IPS-18c (cell line): ENCODE data around the gene STX3.
"Not testable (repeated sequence)": the region's sequence is repeated elsewhere in the genome, so short reads cannot be mapped to it uniquely, and the experiment has no call there.

ENCODE experiments used
- H3K4me3 ChIP-seq: 2 replicates; pipeline ENCODE4 v1.7.0; 2013; ENCODE audit warnings: low read depth, mild to moderate bottlenecking, low read length, moderate library complexity; ENCODE audit not compliant: insufficient read depth
- H3K9me3 ChIP-seq: one replicate; pipeline ENCODE4 v1.6.1; 2013; ENCODE audit warnings: mild to moderate bottlenecking, low read length, moderate library complexity; ENCODE audit not compliant: control insufficient read depth, insufficient read depth

STX3 gene

GRCh38 chr11:59776210-59777066 is 21.3 kb downstream of the STX3 start:
- no peak overlapping the region for H3K4me3 ChIP-seq
- H3K9me3 ChIP-seq = no peaks in the 10 kb centered on the region

DNA sequence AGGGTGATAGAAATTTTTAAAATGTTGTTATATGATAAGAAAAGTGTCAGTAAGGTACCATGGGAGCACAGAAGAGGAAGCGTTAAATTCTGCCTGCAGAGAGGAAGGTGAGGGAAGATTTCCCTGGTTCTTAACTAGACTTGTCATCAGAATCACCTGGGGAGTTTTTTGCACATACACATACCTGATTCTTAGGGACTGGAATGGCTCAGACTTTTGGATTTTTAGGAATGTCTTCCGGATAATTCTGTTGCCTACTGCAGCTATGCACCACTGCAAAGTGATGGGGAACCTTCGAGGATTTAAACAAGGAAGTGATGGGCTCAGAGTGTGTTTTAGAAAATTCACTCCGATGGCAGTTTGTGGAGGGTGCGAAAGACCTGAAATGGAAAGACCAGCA is 21.9 kb downstream of the STX3 start:
- H3K4me3 ChIP-seq = no peak overlapping the region
- H3K9me3 ChIP-seq = no peaks in the 10 kb centered on the region

- H3K9me3 ChIP-seq = no peaks in the 10 kb centered on the region
- no peak overlapping the region for H3K4me3 ChIP-seq
Measured at GRCh38 chr11:59778122-59778521, 22.9 kb downstream of the STX3 start.

DNA sequence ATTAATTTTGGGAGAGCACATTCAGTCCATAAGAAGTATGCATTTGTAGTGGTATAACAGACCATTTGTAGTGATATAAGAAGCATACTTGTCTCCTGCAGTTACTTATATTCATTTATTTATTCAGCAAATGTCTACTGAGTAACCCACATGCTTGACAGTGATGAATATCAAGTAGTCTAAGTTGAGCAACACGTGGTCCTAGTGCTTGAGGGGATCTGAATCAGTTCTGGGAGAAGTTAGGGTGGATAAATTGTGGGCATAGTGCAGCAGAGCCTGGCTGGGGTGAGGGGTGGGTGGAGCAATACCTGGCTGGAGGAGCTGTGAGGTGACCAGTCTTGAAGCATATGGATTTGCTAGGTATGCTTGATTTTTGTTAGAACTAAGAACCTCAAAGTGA is 24.3 kb downstream of the STX3 start:
- H3K9me3 ChIP-seq = no peaks in the 10 kb centered on the region
- no peak overlapping the region for H3K4me3 ChIP-seq

GRCh38 chr11:59782080-59782479 is 26.9 kb downstream of the STX3 start:
- H3K9me3 ChIP-seq = no peaks in the 10 kb centered on the region
- H3K4me3 ChIP-seq = no peak overlapping the region

DNA sequence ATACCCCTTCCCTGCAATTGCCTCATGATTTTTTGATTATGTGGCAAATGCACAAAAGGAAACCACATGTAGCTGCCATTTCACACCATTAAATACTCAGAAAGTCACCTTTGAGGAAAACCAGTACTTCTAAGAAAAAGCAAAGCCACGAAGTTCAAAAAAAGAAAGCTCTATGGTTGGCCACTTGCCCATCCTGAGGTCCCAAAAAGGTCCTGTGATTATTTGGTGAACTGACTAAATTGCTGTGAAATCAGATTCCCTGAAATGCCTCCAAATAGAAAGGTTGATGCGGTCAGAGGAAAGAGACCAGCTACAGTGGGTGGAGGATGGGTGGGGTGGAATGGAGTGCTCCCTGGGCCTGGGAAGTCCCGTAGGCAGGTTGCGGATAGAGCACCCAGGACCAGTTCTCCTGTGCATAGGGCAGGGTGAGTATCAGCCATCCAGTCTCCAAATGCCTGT is 28.5 kb downstream of the STX3 start:
- H3K9me3 ChIP-seq = no peaks in the 10 kb centered on the region

DNA sequence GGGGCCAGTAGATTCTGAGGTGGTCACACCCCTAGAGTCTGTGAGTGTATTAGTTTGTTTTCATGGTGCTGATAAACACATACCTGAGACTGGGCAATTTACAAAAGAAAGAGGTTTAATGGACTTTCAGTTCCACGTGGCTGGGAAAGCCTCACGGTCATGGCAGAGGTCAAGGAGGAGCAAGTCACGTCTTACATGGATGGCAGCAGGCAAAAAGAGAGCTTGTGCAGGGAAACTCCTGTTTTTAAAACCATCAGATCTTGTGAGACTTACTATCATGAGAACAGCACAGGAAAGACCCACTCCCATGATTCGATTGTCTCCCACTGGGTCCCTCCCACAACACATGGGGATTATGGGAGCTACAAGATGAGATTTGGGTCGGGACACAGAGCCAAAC is 29.3 kb downstream of the STX3 start:
- not testable (repeated sequence) for H3K4me3 ChIP-seq

More for the DNA sequence above, 28.5 kb downstream of the STX3 start:
- H3K4me3 ChIP-seq = no peak overlapping the region

DNA sequence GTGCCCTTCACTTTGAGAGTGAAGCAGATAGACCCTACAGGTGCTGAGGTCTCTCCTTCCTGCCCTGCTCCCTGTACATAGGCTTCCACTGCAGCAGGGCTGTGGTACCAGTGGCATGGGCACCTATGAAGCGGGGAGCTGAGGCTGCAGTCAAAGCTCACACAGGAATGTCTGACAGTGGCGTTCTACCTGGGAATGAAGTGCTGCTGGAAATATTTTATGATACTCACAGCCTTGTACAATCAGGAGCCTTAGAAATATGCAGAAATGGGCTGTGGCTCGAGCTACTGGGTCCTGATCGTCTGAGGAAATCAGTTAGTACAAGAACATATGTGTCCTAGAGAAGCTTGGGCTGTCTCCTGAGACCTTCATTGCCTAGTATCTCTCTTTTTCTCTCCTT is 30.6 kb downstream of the STX3 start:
- no peak overlapping the region for H3K4me3 ChIP-seq
- H3K9me3 ChIP-seq = no peaks in the 10 kb centered on the region

More for the DNA sequence above, 29.3 kb downstream of the STX3 start:
- H3K9me3 ChIP-seq = not testable (repeated sequence)

- Histone ChIP-seq H3K9me3 (no peaks in the 10 kb centered on the region), H3K4me3 (no peak overlapping the region)
Measured at GRCh38 chr11:59787255-59787588, 32.0 kb downstream of the STX3 start.

GRCh38 chr11:59787816-59788215 is 32.6 kb downstream of the STX3 start:
- Histone ChIP-seq H3K4me3 (no peak overlapping the region), H3K9me3 (no peaks in the 10 kb centered on the region)

GRCh38 chr11:59791639-59792038 is 36.5 kb downstream of the STX3 start:
- no peaks in the 10 kb centered on the region for H3K9me3 ChIP-seq
- H3K4me3 ChIP-seq = no peak overlapping the region

DNA sequence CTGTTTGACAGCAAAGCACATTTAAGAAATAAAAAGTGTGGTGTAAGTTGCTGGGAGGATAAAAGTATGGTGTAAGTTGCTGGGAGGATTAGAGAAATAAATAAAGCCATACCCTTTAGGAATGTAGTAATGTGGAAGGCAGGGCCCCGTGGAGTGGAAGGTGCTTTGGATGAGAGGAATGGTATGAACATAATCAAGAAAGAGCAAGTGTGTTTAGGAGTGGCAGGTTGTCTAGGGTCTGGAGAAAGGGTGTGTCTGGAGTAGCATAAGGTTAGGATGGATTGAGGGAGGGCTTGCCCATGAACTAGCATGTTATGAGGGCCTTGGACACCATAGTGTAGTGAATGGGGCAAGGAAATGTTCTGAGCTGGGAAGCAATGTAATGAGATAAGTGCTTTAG is 37.3 kb downstream of the STX3 start:
- no peaks in the 10 kb centered on the region for H3K9me3 ChIP-seq
- no peak overlapping the region for H3K4me3 ChIP-seq

- H3K9me3 ChIP-seq = no peaks in the 10 kb centered on the region
- no peak overlapping the region for H3K4me3 ChIP-seq
Measured at GRCh38 chr11:59794417-59794816, 39.2 kb downstream of the STX3 start.

GRCh38 chr11:59800390-59801025 is 45.3 kb downstream of the STX3 start:
- no peak overlapping the region for H3K4me3 ChIP-seq
- H3K9me3 ChIP-seq = no peaks in the 10 kb centered on the region

- no peak overlapping the region for H3K4me3 ChIP-seq
- no peaks in the 10 kb centered on the region for H3K9me3 ChIP-seq
Measured at GRCh38 chr11:59801160-59801706, 46.1 kb downstream of the STX3 start.

GRCh38 chr11:59801981-59802638 is 46.9 kb downstream of the STX3 start:
- no peaks in the 10 kb centered on the region for H3K9me3 ChIP-seq
- no peak overlapping the region for H3K4me3 ChIP-seq

- no peak overlapping the region for H3K4me3 ChIP-seq
Measured at GRCh38 chr11:59802639-59803176, 47.5 kb downstream of the STX3 start.

More at GRCh38 chr11:59802639-59803176, 47.5 kb downstream of the STX3 start:
- no peaks in the 10 kb centered on the region for H3K9me3 ChIP-seq
